HG02943 (cell line): ENCODE results near the gene REXO1.

Experiments used
- ATAC-seq: cut with Tn5 transposase; IDR thresholded peaks from one replicate; pipeline ENCODE4 v1.9.1; 2021; ENCODE audit warnings: mild to moderate bottlenecking, low read depth, moderate library complexity; ENCODE audit not compliant: unreplicated experiment

REXO1 gene

DNA sequence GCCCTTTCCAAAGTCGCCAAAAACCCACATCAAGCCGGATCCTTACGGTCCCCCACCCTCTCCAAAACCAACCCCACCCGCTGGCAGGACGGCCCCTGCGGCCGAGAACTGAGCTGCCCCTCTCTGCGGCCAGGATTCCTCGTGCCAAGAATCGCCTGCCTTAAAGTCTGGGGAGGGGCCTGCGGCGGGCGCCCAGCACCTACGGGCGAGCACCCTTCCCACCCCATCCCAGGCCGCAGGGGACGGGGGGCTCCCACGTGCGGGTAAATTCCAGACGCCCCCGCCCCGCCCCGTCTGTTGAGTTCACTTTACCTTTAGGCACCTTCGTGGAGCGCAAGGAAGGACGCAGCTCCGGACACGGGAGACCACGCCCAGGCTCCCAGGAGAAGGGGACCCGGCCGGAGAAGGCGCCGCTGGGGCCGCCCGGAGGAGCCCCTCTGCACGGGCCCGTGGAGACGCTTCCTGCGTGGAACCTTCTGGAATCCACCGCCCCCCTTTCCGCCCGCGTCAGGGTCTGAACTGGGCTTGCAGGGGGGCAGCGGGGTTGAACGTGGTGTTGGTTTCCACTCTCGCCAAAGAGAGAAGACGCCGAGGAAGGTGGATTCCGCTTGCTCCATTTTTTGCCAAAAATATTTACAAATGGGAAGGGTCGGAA is 72.2 kb downstream of the REXO1 start:
- ATAC-seq: no peak

DNA sequence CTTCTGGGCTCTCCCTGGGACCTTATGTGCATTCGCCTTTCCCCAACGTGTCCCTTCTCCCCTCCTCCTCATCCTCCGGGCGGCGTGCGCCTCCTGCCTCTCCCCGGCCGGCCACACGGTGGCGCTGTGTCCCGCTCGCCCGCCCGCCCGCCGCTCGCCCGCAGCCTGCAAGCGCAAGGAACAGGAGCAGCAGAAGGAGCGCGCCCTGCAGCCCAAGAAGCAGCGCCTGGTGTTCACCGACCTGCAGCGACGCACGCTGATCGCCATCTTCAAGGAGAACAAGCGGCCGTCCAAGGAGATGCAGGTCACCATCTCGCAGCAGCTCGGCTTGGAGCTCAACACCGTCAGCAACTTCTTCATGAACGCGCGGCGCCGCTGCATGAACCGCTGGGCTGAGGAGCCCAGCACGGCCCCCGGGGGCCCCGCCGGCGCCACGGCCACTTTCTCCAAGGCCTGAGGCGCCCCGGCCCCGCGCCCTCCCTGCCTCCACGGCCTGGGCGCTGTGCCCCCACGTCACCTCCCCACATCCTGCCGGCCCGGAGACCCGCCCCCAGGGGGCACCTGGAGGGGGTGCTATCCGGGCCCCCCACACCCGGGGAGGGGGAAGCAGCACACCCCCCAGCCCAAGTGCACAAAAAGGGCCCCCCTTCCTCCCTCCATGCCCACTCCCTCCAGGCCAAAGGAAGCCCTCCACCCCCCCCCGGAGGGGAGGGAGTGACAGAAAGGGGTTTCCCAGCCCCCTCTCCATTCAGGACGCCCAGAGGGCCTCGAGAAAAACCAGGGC is 73.1 kb downstream of the REXO1 start:
- no peak for ATAC-seq

DNA sequence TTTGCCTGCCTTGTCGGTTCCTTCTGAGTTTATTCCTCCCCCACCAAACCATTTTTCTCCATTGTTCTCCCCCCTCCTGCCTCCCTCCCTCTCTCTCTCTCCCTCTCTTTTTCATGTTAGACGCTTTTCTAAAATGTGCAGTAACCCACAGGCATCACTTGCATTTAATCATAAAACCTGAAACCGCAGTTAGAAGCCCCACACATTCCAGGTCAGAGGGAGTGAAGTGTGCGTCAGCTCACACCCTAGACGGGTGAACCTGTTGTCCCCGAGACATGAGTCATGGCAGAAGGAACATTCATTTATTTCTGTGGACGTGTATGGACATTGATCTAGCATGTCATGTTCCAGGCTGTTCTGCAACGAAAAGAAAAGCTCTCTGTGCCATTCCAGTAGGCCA is 75.1 kb downstream of the REXO1 start:
- no peak for ATAC-seq

DNA sequence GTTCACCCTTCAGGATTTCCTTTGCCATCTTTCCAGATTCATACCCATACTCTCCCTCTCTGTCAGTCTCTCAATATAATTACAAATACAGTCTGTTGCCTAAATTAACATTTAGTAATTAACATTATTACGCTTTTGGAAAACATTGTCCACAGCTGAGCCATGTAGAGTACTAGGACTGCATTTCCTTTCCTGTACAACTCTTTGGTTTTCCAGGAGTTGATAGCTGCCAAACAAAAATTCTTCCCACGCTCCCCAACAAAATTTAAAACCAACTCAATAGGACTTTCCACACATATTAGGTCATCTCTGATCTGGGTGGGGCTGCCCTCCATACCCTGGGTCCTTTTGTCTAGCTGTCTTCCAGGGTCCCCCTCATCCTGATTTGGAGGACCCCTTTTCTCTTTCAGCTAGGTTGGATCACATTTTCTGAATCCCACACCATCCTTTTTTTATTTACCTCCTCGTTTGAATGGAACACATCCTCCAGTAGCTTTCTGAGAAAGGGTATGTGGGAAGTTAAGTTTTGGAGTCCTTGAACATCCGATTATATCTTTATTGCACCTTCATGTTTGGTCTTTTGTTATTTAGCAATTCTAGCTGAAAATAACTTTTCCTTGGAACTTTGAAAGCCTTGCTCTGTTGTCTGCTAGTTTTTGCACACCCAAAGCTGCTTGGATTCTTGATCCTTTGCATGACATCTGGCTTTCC is 77.3 kb downstream of the REXO1 start:
- ATAC-seq: no peak

DNA sequence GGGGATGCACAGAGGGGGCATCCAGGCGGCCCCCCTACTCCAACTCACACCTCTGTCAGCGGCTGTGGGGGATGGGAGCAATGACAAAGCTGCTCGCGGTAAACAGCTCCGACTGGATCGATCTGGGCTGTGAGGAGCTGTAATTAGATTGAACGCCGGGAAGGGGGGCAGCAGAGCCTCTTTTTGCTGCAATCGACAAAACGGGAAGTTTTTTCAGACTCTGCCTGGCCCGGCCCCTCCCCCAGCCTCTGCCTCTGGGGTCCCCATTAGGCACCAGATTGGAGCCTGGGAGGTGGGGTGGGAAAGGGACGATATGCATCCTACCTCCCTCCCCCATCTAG is 78.7 kb downstream of the REXO1 start:
- ATAC-seq: no peak

DNA sequence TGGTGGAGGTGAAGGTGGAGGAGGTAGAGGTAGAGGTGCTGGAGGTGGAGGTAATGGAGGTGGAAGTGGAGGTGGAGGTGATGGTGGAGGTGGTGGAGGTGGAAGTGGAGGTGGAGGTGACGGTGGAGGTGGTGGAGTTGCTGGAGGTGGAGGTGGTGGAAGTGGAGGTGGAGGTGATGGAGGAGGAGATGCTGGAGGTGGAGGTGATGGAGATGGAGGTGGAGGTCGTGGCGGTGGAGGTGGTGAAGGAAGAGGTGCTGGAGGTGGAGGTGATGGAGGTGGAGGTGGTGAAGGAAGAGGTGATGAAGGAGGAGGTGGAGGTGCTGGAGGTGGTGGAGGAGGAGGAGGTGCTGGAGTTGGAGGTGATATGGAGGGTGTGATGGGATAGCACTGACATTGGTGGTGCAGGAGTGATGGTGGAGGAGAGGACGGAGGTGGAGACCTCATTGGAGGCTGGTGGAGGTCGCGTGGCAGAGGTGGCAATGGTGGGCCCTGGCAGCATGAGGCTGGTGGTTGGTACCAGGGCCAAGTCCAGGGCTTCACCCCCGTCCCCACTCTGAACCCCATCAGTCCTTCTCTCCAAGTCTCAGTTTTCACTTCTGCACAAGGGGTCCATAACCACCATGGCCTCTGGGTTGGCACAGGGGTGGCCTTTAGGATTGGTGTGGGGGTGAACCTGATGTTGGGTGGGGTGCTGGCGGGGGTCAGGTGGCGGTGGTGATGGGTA is 79.2 kb downstream of the REXO1 start:
- ATAC-seq: no peak

DNA sequence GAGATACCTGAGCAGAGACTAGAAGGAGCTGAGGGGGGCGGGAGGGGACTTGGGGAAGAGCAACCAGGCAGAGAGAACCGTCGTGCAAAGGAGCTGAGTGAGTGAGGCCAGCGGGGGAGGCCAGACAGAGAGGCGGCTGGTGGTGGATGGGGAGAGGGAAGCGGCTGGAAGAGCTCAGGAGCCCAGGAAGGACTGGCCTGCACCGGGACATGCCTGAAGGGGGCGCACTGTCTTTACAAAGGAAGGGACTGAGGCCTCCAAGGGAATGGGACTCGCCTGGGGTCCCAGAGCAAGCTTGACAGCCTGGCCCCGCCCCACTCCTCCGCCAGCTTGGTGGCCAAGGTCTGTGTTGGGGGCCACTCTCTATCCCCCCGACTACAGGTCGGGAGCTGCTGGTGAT is 80.0 kb downstream of the REXO1 start:
- ATAC-seq: no peak

DNA sequence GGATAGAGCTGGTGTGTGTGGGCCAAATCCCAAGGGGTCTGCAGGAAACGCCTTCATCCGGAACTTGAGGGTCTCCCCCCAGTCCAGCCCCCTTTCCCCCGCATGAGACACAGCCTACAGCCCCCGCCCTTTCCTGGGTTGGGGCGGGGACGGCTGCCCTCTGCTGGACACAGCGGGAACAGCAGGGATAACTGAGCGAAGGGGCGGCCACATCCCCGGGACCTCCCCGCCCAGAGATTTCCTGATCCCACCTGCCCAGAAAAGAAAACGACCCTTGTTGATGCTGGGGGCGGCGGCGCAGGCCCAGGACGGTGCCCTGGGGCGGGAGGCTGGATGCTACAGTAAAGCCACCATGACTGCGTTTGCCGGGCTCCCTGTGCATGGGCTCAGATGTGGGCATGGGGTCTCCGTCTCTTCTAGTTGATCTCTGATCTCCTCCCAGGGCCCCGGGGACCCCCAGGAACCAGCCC is 80.8 kb downstream of the REXO1 start:
- ATAC-seq: no peak

DNA sequence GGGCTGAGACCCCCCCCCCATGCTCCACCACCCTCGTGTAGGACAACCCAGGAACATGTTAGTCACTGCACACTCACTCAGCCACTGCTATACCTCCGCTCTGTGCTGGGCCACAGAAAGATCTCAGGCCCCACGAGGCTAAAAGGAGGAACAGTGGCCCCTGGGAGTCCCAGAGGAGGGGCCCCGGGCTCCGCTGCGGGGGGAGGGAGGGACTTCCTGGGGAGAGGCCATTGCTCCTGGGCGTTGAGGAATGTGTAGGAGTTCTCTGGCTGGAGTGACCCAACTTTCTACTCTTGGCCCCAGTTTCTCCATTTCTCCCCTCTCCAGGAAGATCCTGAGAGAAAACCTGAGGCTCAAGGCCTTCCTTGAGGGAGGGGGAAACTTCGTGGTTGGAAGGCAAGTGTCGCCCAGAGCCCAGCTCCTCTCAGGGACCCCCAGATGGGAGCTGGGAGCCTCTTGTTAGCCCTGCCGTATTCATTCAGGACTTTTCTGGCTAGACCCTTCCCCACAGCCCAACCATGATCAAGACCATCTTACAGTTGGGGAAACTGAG is 81.4 kb downstream of the REXO1 start:
- ATAC-seq: no peak

DNA sequence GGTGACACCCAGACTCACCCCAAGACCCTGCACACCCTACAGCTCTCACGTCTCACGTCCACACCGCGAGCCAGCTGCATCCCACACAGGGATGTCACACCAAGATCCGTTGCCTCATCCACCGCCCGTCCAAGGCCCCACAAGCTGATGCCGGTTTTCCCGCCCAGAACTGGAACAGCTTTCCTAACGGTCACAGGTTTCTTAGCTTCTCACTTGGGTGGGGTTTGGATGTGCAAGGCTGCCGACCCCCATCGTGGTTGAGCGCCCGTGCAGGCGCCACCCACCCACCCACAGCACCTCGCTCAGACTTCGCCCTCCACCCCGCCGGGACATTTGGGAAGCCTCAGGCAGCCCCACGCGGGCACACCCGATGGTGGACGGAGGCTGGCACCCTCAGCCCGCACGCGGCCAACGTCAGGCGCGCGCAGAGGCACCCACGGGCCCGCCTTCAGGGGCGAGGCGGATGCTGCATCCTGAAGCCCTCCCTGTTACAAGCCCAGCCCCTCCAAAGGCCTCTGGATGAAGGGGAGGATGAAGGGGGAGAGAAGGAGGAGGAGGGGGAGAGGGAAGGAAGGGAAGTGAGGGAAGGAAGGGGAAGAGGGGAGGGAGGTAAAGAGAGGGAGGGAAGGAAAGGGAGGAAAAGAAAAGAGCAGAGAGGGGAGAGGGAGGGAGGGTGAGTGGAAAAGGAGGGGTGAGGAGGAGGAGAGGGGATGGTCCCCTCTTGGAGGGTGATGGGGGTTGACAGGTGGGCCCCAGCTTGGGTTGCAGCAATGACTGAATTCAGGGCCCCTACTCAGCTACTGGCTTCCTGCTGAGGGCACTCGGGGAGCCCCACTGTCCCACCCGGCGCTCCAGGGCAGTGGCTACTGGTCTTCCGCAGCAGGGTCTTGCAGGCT is 82.1 kb downstream of the REXO1 start:
- ATAC-seq: no peak
